ENCODE data around the gene DMD.

DMD gene

DNA sequence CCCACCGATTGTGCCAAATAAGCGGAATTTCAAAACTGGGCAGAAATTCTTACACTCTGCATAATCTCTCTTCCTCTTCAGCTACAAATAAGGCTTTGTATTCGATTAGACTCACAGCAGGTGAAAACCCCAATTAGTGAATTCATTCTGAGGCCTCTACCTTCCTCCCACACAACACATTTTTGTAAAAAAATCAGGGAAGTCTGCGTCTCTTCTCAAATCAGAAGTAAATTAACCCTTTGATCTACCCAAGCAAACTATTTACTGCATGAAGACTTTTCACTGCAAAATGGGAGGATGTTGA is 1938.9 kb downstream of the DMD start:
- no peak for DNase-seq (ENCODE audit: low read depth)

DNA sequence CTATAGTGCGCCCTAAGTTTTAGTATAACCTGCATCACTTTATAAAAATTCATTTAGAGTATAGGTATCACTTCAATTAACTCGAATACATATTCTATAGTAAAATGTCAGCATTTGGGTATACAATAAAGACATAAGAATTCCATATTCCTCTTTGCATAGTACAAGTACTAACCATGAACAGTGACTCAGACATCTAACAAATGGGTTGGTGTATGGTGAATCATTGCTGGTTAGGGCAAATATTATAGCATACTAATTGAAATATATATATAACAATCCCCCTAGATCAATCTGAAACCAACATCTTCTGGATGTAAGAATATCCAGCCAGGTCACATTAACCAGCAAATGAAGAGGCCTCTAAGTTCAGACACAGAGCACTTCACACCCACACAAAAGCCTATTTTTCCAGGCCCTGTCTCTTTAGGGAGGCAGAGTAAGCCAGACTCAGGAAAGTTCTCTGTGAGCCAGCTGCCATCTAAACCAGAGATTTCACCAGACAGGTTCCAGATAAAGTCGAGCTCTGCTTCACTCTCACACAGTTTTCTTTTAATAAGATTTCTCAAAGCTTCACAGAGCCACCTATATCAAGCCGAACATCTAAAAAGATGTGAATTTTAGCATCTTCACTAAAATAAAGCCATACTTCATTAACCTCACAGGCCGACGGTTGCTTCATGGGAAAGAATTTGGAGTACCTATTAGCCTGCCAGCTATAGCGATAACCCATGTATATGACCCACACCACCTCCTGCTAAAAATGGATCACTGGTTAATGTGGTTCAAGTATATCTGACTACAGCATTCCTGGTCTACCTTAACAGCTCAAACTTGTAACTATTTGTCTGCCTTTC is 1939.5 kb downstream of the DMD start:
- DNase-seq (ENCODE audit: low read depth), result no peak

DNA sequence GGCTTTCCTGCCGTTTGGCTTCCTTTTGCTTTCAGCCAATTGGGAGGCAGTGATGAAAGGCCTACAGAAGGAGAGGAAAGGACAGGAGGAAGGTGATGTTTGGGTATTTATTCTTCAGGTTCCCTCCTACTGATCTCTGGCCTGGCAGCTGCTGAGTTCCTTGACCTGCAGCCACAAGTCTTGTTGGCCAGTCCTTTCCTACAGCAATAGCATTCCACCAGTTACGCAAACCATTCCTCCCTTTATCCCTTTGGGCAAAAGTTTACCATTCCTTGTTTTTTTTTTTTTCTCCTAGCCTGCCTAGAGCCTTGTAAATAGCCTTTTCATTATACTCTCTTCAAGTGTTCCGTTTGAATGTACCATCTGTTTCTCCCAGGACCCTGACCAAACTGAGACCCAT is 1941.4 kb downstream of the DMD start:
- DNase-seq (ENCODE audit: low read depth), result no peak

DNA sequence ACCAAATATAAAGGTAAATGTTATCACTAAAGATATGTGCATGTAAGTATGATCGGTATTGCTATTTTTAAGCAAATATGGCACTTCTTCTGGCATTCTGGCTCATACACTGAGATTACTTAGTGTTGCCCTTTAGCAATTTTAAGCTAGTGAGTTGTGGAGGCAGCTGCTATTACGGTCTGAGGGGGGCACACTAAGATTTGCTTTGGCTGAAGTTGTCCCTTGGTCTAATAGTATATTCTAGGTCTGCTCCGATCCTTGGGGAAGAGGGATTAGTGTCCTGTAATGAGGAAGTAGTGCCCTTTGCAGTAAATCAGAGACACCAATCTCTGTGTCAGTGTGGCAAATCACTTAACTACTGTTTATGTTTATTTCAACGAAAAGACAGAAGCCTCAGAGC is 1943.0 kb downstream of the DMD start:
- no peak for DNase-seq (ENCODE audit: low read depth)

DNA sequence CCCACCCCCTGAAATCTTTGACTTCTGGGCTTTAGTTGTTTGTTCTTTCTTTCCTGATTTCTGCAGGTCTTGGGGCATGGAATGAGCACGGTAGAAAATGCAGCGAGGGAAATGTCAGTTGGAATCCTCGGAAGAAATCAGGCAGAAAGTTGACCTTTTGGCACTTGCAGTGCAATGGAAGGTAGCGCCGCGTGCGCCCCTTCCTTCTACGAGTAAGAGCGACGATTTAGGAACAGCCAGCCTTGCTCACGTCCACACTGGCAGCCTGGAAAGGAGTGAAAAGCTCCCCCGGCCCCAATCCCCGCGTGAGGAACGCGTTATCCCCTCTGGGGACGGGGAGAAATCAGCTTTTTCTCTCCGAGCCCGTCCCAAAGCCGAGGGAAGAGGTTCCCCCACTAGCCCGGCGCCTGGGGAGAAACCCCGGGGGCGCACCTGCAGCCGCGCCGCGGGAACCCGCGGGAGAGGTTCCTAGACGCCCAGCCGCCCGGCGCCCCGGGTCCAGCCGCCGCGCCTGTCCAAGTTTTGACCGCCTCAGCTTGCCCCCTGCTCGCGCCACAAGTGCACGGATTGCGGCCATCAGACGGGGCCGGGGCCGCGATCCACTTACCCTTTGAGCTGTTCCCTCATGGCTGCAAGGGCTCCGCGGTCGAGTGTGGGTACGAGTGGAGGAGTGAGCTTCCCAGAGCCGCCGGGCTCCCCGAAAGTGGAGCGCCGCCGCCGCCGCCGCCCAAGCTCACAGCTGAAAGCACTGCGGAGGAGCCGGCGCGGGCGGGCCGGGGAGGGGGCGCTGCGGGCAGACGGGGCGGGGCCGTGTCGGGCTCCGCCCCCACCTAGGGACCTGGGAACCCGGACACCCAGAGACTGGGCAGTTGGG is 1944.9 kb downstream of the DMD start:
- DNase-seq (ENCODE audit: low read depth), result no peak

DNA sequence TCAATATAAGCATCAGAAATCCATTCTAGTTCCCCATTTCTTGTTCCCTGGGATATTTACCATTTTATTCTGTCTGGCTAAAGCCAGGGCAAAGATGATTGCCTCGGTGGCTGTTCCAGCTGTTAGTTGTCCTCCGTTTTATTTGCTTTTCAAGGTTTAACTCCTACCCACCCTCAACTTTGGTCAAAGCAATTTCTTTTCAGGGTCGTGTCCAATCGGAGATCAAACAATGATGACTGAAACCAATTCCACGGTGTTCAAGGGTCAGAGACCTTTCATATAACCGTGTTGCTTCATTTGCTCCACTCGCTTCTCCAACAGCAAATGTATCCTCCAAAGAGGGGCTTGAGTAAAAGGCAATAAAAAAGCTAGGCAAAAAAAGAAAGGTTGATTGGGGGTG is 1946.0 kb downstream of the DMD start:
- DNase-seq (ENCODE audit: low read depth), result no peak

DNA sequence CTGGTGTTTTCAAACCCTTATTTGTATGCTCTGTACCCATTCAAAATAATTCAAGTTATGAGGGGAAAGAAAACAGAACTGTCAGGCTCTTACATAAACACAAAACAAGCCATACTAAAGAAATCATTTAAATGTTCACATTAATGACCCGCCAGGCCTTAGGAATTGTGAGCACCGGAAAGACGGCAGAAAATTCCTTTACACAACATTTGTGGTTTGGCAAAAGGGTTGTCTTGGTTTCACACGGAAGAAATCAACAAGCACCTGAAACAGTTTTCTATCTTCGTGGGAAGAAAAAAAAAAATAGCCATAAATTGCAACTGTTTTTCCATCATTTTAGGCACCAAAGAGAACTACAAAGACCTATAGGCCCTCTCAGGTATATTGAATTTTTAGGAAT is 1951.0 kb downstream of the DMD start:
- no peak for DNase-seq (ENCODE audit: low read depth)

DNA sequence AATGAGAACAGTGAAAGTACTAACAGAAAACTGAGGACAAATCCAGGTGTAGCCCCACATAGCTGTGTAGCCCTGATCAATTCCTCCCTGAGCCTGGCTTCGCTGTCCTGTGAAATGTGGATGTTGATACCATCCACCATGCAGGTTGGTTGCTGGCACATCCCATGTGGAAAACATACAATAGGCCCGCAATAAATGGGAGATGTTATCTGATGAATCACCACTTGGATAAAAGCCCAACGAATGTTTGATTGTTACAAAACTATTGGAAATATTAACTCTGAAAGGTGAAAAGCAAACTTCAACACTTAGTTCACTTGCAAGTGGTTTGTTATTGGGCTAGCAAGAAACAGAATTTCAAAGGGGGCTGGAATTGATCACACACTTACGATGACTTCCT is 1953.2 kb downstream of the DMD start:
- no peak for DNase-seq (ENCODE audit: low read depth)

DNA sequence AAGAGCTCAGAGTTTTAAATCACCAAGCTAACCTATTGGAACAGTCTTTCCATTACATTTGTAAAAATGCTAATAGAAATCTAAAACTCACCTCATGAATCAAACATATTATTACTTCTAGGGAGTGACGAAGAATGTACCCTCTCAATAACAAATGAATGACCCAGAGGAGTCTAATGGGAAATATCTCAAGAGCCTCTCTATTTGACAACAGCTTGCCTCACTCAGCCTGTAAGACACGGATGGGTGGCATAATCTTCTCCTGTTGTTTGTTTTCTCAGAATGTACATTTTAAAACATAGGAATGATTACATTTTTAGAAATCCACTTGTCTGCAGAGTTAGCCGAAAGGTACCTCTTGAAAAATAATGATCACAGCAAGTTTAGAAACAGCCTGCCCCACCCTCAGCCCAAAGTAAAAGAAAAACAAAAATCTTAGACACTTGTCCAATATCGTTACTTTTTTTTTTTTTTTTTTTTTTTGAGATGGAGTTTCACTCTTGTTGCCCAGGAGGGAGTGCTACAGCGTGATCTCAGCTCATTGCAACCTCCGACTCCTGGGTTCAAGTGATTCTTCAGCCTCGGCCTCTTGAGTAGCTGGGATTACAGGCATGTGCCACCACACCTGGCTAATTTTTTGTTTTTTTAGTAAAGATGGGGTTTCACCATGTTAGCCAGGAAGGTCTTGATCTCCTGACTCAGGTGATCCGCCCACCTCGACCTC is 1955.9 kb downstream of the DMD start:
- DNase-seq (ENCODE audit: low read depth), result no peak

DNA sequence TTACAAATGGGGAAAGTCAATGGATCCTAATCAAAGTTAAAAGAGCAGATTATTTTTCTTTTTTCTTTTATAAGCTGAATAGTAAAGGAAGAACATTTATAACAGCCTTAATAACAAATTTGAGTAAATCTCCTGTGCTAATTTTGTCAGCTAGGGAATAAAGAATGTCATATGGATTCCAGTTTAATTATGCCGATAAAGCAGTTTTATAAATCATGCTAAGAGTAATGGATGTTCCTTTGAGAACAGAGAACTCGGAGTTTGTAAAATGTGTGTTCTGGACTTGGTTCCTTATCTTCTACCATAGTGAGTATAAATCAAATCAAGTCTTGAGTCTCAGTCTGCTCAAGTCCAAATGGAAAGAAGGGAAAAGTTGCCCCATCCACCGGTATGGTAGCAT is 1959.2 kb downstream of the DMD start:
- no peak for DNase-seq (ENCODE audit: low read depth)

DNA sequence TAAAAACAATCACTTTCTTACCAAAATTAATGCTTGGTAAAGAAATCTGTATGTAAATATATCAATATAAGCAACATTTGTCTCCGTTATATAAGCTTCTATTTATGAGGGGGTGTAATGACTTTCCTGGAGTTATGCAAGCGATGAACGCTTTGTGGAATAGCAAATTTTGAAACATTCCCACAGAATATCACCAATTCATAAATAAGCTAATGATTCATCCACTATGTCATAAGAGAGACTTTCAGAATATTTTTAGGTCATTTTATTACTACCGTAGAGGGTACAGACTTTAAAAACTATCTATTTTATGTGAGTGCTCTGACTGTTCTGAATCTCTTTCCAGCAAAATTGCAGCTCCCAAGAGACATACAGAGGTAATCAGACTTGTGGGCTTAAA is 1960.0 kb downstream of the DMD start:
- DNase-seq (ENCODE audit: low read depth), result no peak

DNA sequence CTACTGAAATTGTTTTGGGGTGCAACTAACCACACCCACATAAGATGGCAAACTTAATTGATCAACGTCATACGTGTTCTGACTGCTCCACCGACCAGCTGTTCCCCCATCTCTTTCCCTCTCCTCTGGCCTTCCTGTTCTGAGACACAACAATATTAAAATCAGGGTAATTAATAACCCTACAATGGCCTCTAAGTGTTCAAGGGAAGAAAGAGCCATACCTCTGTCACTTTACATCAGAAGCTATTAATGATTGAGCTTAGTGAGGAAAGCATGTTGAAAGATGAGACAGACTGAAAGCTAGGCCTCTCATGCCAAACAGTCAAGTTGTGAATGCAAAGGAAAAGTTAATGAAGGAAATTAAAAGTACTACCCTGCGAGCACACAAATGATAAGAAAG is 1965.6 kb downstream of the DMD start:
- no peak for DNase-seq (ENCODE audit: low read depth)

DNA sequence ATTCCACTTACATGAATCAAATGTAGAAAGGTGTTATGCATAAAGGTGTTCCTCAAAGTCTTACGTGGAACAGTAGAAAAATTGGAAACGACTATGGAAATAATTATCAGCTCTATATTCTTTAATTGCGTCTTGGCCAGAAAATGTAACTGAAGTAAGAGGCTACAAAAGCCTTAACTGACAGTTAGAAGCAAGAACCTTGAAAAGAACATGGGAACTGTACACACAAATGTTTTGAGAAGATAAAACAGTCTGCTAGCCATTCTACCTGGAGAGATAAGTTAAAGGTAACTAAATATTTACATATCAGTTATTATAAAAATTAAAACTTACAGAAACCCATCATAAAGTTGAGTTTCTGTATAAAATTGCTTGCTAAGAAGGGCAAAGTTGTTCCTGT is 1967.5 kb downstream of the DMD start:
- no peak for DNase-seq (ENCODE audit: low read depth)

DNA sequence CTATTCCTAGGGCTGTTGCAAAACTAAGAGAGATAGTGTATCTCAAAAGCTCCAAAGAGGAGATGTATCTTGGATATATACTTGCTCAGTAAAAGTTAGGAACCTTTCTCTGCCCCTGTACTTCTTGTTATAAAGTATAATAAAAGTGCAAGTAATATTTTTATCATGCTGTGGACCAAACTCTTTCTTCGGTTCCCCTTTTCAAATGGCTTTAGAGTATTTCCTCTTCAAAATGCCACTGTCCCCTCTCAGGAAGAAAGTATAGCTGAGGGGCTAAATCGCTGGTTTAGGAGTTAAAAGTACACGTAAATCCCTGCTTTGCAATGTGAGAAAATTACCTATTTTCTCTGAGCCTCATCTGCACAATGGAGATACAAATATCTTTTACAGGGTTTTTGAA is 1970.4 kb downstream of the DMD start:
- DNase-seq (ENCODE audit: low read depth), result no peak

DNA sequence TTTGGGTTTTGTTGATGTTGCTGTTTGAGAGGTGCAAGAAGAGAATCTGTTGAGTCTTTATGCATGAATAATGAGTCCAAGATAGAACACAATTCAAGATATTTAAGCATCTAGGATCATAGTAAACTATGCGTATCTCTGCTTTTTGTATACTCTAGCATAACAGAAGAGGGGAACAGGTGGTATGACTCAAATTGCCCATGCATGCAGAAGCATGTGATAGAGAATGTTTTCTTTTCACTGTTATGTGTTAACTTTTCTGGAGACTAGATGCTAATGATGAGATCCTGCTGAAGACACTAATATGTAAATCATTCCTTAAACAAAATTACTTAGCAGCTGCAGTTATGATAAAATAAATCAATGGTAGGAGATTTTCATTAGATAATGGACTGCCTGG is 1974.2 kb downstream of the DMD start:
- no peak for DNase-seq (ENCODE audit: low read depth)

DNA sequence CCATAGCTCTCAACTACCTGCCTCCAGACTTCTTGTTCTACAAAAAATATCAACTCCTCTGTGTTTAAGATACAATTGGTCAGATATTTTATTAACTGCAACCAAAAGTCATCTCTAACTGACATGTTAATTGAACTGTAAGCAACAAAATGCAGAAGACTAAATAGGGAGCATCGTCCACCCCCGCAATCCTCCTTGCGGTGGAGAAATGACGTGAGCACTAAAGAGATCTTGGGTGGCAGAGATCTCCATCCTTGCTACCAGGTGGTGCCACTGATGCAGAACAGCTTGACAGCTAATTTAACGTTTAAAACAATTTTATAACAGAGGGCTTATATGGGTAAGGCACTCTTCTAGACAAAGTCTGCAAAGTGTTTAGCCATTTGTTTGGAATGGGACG is 1975.1 kb downstream of the DMD start:
- no peak for DNase-seq (ENCODE audit: low read depth)

DNA sequence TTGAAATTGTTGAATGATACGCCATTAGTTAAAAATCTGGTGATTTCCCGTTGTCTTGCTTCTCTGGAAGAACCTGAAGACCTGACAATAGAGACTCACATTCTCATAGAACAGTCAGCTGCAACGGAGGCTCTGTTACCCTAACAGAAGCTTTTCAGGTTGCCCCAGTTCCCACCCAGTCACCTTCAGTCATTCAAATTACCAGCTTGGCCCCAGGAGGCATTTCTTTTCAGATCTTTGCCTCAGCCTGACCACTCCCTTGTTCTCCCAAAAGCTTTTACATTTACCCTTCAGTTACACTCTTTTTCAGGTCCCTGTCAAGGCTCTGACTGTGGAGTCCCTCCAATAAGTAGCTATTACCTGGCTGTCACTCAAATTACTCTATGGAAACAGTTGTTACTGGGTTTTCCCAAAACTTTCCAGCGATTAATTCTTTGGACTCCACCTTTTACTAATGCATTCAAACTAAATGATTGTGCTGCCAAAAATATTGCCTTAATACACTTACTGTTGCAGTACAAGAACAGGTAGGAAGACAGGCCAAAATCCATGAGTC is 1977.3 kb downstream of the DMD start:
- DNase-seq (ENCODE audit: low read depth), result no peak

DNA sequence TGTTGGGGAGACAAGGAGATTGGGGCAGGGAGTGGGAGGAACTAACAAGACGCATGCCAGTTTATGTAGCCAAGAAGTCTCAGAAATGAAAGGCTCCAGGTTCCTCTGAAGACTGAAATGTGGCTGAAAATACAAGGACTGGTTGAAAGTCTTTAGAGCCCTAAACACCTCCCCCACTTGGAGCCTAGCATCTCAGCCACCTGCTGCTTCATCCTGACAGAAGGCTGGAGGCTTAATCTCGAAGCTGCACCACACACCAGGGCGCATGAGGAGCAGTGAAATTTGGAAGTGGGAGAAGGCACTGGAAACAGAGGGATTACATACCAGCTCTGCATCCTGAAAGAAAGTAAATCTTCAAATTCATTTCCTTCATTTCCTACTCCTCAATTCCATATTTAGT is 1978.8 kb downstream of the DMD start:
- DNase-seq (ENCODE audit: low read depth), result no peak

DNA sequence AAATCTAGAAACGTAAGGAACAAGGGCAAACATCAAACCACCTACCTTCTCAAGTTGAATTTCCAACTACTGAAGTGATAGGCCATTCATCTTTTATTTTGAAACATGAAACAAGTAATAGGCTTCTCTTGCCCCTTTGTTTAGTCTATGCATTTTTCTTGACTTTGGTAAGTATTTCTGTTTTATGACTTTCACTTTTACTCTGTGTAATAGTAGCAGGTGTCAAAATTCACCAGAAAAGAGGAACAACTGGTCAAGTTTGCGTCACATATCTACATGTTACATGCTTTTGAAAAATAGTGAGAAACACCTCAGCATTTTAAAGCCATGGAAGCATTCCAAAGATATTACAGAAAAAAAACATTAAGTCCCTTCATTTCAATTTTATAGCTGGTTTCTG is 1982.4 kb downstream of the DMD start:
- DNase-seq (ENCODE audit: low read depth), result no peak

DNA sequence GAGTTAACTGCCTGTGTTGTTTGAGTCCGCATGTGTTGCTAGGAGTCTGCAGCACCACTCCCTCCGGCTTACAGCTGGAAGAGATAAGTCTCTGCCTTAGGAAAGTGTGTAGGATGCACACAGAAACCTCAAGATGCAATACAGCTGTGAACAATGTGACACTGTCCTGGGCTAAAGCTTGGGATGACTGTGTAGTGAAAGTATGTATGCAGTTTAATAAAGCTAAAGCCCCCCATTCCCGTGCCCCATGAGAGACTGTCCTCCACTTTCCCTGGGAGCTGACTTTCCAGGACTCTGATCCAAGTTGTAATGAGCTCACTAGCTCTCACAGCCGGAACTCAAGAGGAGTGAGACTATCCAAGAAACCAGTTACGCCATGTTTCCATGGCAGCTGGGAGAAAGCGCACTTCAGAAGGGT is 1982.9 kb downstream of the DMD start:
- DNase-seq (ENCODE audit: low read depth), result no peak

DNA sequence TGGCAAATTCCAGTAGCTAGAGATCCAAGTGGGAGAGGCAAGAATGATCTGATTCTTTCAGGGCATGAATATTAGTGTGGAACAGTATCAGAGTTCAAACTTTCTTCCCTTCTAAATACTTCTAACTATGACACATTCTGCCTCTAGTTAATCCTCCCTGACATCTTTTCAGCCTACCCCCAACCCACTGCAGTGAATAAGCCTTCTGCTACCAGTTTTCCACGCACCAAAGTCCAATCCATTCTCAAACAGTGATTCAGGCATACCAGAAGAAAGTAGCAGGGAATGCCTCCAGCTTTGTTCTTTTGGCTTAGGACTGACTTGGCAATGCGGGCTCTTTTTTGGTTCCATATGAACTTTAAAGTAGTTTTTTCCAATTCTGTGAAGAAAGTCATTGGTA is 1984.1 kb downstream of the DMD start:
- DNase-seq (ENCODE audit: low read depth), result no peak

DNA sequence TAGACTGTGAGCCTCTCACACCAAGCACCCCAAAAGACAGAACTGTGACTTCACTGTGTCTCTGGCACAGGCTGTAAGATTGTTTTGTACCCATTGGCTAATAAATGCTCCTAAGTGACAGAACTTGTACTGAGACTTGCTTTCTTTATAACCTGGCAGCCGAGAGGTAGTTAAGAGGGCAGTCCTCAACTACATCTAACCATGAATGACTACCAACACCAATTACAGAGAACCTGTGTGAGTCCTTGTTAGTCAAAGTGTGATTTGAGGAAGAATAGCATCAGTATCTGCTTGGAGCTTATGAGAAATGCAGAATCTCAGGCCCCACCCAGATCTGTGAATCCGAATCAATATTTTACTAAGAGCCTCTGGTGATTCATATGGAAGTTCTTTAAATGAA is 1985.5 kb downstream of the DMD start:
- DNase-seq (ENCODE audit: low read depth), result no peak
